Activated naive CD4-positive, alpha-beta T cell treated with anti-CD3 and anti-CD28 coated beads, Interleukin-2, amount 10 ng/mL, durations not matched to agents 7 days and 5 days (primary cell): Measurements from ENCODE around the gene CRHR2.
A peak's percentile ranks its signal among the peaks of the same experiment; 100 is the strongest.

ENCODE experiments used
- CTCF ChIA-PET: fragments of 350-600 bp; sonication (Branson Sonifier 250); formaldehyde crosslinking; loops from one replicate; lab custom pipeline; 2021; ENCODE audit warnings: antibody characterized with exemption; lab: Charles Lee
- DNase-seq: peaks from one replicate; pipeline ENCODE4 v3.0.0-alpha.2; 2020
- H3K27ac Mint-ChIP-seq: one replicate; pipeline ENCODE4 v1.8.0; 2021; ENCODE audit warnings: mild to moderate bottlenecking, moderate library complexity, mixed read lengths
- H3K27me3 Mint-ChIP-seq: one replicate; pipeline ENCODE4 v1.8.0; 2021; ENCODE audit warnings: mild to moderate bottlenecking, mixed read lengths
- H3K36me3 Mint-ChIP-seq: one replicate; pipeline ENCODE4 v1.8.0; 2021; ENCODE audit warnings: mixed read lengths
- H3K4me1 Mint-ChIP-seq: one replicate; pipeline ENCODE4 v1.8.0; 2021; ENCODE audit warnings: mixed read lengths
- H3K4me3 Mint-ChIP-seq: one replicate; pipeline ENCODE4 v1.8.0; 2021; ENCODE audit warnings: mild to moderate bottlenecking, moderate library complexity, mixed read lengths
- H3K9me3 Mint-ChIP-seq: one replicate; pipeline ENCODE4 v1.8.0; 2021; ENCODE audit warnings: mixed read lengths

The CRHR2 gene

GRCh38 chr7:30683306-30683705, 1.1 kb upstream of the CRHR2 start:
- H3K4me3 Mint-ChIP-seq = no peak overlapping the region
- no peak overlapping the region for H3K27ac Mint-ChIP-seq
- no peak for DNase-seq
- H3K36me3 Mint-ChIP-seq = no peaks in the 10 kb centered on the region
- CTCF ChIA-PET = interaction anchor here (0.8 to 1.9 kb wide), 5 partner anchors 9 to 57 kb away, joined by 3 to 11 read pairs (median 3); no protein-coding TSS in a partner anchor
- peaks cover 19% of the 10 kb centered on the region for H3K4me1 Mint-ChIP-seq
- no peaks in the 10 kb centered on the region for H3K9me3 Mint-ChIP-seq
- H3K27me3 Mint-ChIP-seq = peaks cover 85% of the 10 kb centered on the region

GRCh38 chr7:30681815-30682211, 443 bp downstream of the CRHR2 start:
- Mint-ChIP-seq H3K4me1 (peaks cover 11% of the 10 kb centered on the region), H3K27me3 (peaks cover 95% of the 10 kb centered on the region), H3K27ac (no peak overlapping the region), H3K9me3 (no peaks in the 10 kb centered on the region), H3K4me3 (no peak overlapping the region), H3K36me3 (no peaks in the 10 kb centered on the region)
- CTCF ChIA-PET = interaction anchor here (0.6 to 1.9 kb wide), 4 partner anchors 19 to 77 kb away, joined by 3 to 11 read pairs (median 4); no protein-coding TSS in a partner anchor
- DNase-seq = no peak

- Mint-ChIP-seq H3K4me3 (no peak overlapping the region), H3K27me3 (peaks cover 99% of the 10 kb centered on the region), H3K27ac (no peak overlapping the region), H3K4me1 (peaks cover 11% of the 10 kb centered on the region), H3K9me3 (no peaks in the 10 kb centered on the region), H3K36me3 (no peaks in the 10 kb centered on the region)
- CTCF ChIA-PET = no interaction called here
- DNase-seq = no peak
These were observed 892 bp downstream of the CRHR2 start for GRCh38 chr7:30681331-30681797.

- H3K36me3 Mint-ChIP-seq = no peaks in the 10 kb centered on the region
- no peak overlapping the region for H3K27ac Mint-ChIP-seq
- DNase-seq = no peak
- H3K4me1 Mint-ChIP-seq = peaks cover 11% of the 10 kb centered on the region
- H3K9me3 Mint-ChIP-seq = no peaks in the 10 kb centered on the region
- CTCF ChIA-PET = interaction anchor here (1.8 kb wide), 1 partner anchor 60 kb away, joined by 6 read pairs; no protein-coding TSS in a partner anchor
- no peak overlapping the region for H3K4me3 Mint-ChIP-seq
- H3K27me3 Mint-ChIP-seq = peaks cover 90% of the 10 kb centered on the region
These were observed 2.6 kb downstream of the CRHR2 start for GRCh38 chr7:30679664-30680063.

- Mint-ChIP-seq H3K27me3 (peaks cover 81% of the 10 kb centered on the region), H3K4me1 (peaks cover 11% of the 10 kb centered on the region), H3K27ac (no peak overlapping the region), H3K36me3 (no peaks in the 10 kb centered on the region), H3K4me3 (no peak overlapping the region), H3K9me3 (no peaks in the 10 kb centered on the region)
- no peak for DNase-seq
- CTCF ChIA-PET = interaction anchor here (0.8 to 1.3 kb wide), 3 partner anchors 15 to 63 kb away, joined by 3 read pairs; no protein-coding TSS in a partner anchor
These were observed 3.5 kb downstream of the CRHR2 start for GRCh38 chr7:30678805-30679204.

- Mint-ChIP-seq H3K9me3 (no peaks in the 10 kb centered on the region), H3K4me3 (no peak overlapping the region), H3K4me1 (no peaks in the 10 kb centered on the region), H3K36me3 (no peaks in the 10 kb centered on the region), H3K27me3 (peaks cover 58% of the 10 kb centered on the region), H3K27ac (no peak overlapping the region)
- no peak for DNase-seq
- CTCF ChIA-PET = no interaction called here
These were observed 7.4 kb downstream of the CRHR2 start for GRCh38 chr7:30674876-30675275.

- CTCF ChIA-PET = no interaction called here
- H3K27ac Mint-ChIP-seq = no peak overlapping the region
- H3K36me3 Mint-ChIP-seq = no peaks in the 10 kb centered on the region
- no peaks in the 10 kb centered on the region for H3K9me3 Mint-ChIP-seq
- H3K4me3 Mint-ChIP-seq = no peak overlapping the region
- peaks cover 53% of the 10 kb centered on the region for H3K27me3 Mint-ChIP-seq
- no peaks in the 10 kb centered on the region for H3K4me1 Mint-ChIP-seq
- no peak for DNase-seq
These were observed 7.8 kb downstream of the CRHR2 start for GRCh38 chr7:30674420-30674819.

- Mint-ChIP-seq H3K4me3 (no peak overlapping the region), H3K9me3 (no peaks in the 10 kb centered on the region), H3K27ac (no peak overlapping the region), H3K27me3 (peaks cover 30% of the 10 kb centered on the region), H3K36me3 (no peaks in the 10 kb centered on the region), H3K4me1 (no peaks in the 10 kb centered on the region)
- CTCF ChIA-PET = no interaction called here
- DNase-seq = peak; percentile 69
These were observed 10.3 kb downstream of the CRHR2 start for GRCh38 chr7:30671793-30672465.

GRCh38 chr7:30668102-30668501, 14.2 kb downstream of the CRHR2 start:
- Mint-ChIP-seq H3K27me3 (peaks cover 11% of the 10 kb centered on the region), H3K36me3 (no peaks in the 10 kb centered on the region), H3K9me3 (no peaks in the 10 kb centered on the region), H3K4me1 (no peaks in the 10 kb centered on the region), H3K4me3 (no peak overlapping the region), H3K27ac (no peak overlapping the region)
- CTCF ChIA-PET = no interaction called here
- DNase-seq = no peak

- H3K27ac Mint-ChIP-seq = no peak overlapping the region
- no peak for DNase-seq
- CTCF ChIA-PET = no interaction called here
- no peaks in the 10 kb centered on the region for H3K9me3 Mint-ChIP-seq
- H3K4me1 Mint-ChIP-seq = no peaks in the 10 kb centered on the region
- no peak overlapping the region for H3K4me3 Mint-ChIP-seq
- H3K27me3 Mint-ChIP-seq = peaks cover 6% of the 10 kb centered on the region
- H3K36me3 Mint-ChIP-seq = no peaks in the 10 kb centered on the region
These were observed 15.1 kb downstream of the CRHR2 start for GRCh38 chr7:30667172-30667571.

- Mint-ChIP-seq H3K4me3 (no peak overlapping the region), H3K27ac (no peak overlapping the region), H3K27me3 (peaks cover 2% of the 10 kb centered on the region), H3K4me1 (no peaks in the 10 kb centered on the region), H3K36me3 (no peaks in the 10 kb centered on the region), H3K9me3 (no peaks in the 10 kb centered on the region)
- CTCF ChIA-PET = no interaction called here
- DNase-seq = no peak
These were observed 16.8 kb downstream of the CRHR2 start for GRCh38 chr7:30665449-30665848.

- Mint-ChIP-seq H3K27ac (no peak overlapping the region), H3K27me3 (no peaks in the 10 kb centered on the region), H3K4me1 (no peaks in the 10 kb centered on the region), H3K9me3 (no peaks in the 10 kb centered on the region), H3K4me3 (no peak overlapping the region), H3K36me3 (no peaks in the 10 kb centered on the region)
- CTCF ChIA-PET = interaction anchor here (1.3 to 1.8 kb wide), 2 partner anchors 11 to 75 kb away, joined by 4 to 6 read pairs; no protein-coding TSS in a partner anchor
- no peak for DNase-seq
These were observed 17.2 kb downstream of the CRHR2 start for GRCh38 chr7:30665043-30665442.

- H3K4me1 Mint-ChIP-seq = no peaks in the 10 kb centered on the region
- H3K27me3 Mint-ChIP-seq = no peaks in the 10 kb centered on the region
- no peak overlapping the region for H3K4me3 Mint-ChIP-seq
- H3K9me3 Mint-ChIP-seq = no peaks in the 10 kb centered on the region
- H3K36me3 Mint-ChIP-seq = no peaks in the 10 kb centered on the region
- CTCF ChIA-PET = interaction anchor here (1.0 to 1.8 kb wide), 3 partner anchors 10 to 76 kb away, joined by 3 to 6 read pairs (median 4); no protein-coding TSS in a partner anchor
- no peak overlapping the region for H3K27ac Mint-ChIP-seq
- DNase-seq = no peak
These were observed 17.9 kb downstream of the CRHR2 start for GRCh38 chr7:30664184-30664885.

GRCh38 chr7:30663414-30663813, 18.8 kb downstream of the CRHR2 start:
- Mint-ChIP-seq H3K4me3 (no peak overlapping the region), H3K9me3 (no peaks in the 10 kb centered on the region), H3K27ac (no peak overlapping the region), H3K27me3 (no peaks in the 10 kb centered on the region), H3K4me1 (no peaks in the 10 kb centered on the region), H3K36me3 (no peaks in the 10 kb centered on the region)
- CTCF ChIA-PET = interaction anchor here (1.0 to 1.8 kb wide), 2 partner anchors 15 to 77 kb away, joined by 3 to 6 read pairs; no protein-coding TSS in a partner anchor
- no peak for DNase-seq
